HG03342 (cell line): Measurements from ENCODE around the gene CDK19.
"Not testable (repeated sequence)": the region's sequence is repeated elsewhere in the genome, so short reads cannot be mapped to it uniquely, and the experiment has no call there.

Experiments
- ATAC-seq: cut with Tn5 transposase; IDR thresholded peaks from one replicate; pipeline ENCODE4 v1.9.1; 2021; ENCODE audit warnings: mild to moderate bottlenecking, moderate library complexity; ENCODE audit not compliant: unreplicated experiment

Gene CDK19

GRCh38 chr6:110815411-110816409 lies at the start of gene CDK19:
CDK19 (minus strand) TSS chr6:110815469; CDS start chr6:110815136, 333 bp downstream.
- peak; percentile 74 for ATAC-seq

- no peak for ATAC-seq
Observed at GRCh38 chr6:110864824-110865223, 49.6 kb upstream of the CDK19 start.

GRCh38 chr6:110859335-110859792 lies 44.1 kb upstream of the CDK19 start:
- ATAC-seq, result peak; percentile 61

- no peak for ATAC-seq
Observed at GRCh38 chr6:110858562-110859214, 43.4 kb upstream of the CDK19 start.

- ATAC-seq, result no peak
Observed at GRCh38 chr6:110858016-110858415, 42.7 kb upstream of the CDK19 start.

GRCh38 chr6:110856296-110856695 lies 41.0 kb upstream of the CDK19 start:
- ATAC-seq, result no peak

GRCh38 chr6:110853754-110854477 lies 38.6 kb upstream of the CDK19 start:
- no peak for ATAC-seq

- ATAC-seq, result no peak
Observed at GRCh38 chr6:110852773-110853172, 37.5 kb upstream of the CDK19 start.

GRCh38 chr6:110849781-110850180 lies 34.5 kb upstream of the CDK19 start:
- no peak for ATAC-seq

- no peak for ATAC-seq
Observed at GRCh38 chr6:110841266-110841665, 26.0 kb upstream of the CDK19 start.

GRCh38 chr6:110835751-110836150 lies 20.5 kb upstream of the CDK19 start:
- not testable (repeated sequence) for ATAC-seq

GRCh38 chr6:110833831-110834230 lies 18.6 kb upstream of the CDK19 start:
- no peak for ATAC-seq

GRCh38 chr6:110831405-110831804 lies 16.1 kb upstream of the CDK19 start:
- ATAC-seq, result no peak

GRCh38 chr6:110828396-110828795 lies 13.1 kb upstream of the CDK19 start:
- no peak for ATAC-seq

- ATAC-seq, result no peak
Observed at GRCh38 chr6:110826236-110827129, 11.2 kb upstream of the CDK19 start.

GRCh38 chr6:110823146-110823545 lies 7.9 kb upstream of the CDK19 start:
- ATAC-seq, result no peak

- ATAC-seq, result no peak
Observed at GRCh38 chr6:110822249-110822648, 7.0 kb upstream of the CDK19 start.

GRCh38 chr6:110816677-110817076 lies 1.4 kb upstream of the CDK19 start:
- ATAC-seq, result no peak

GRCh38 chr6:110815015-110815410 lies 256 bp downstream of the CDK19 start:
- ATAC-seq, result no peak
